HUDEP-2 (cell line): ENCODE results near the gene RTN1.
"Not testable (repeated sequence)": the region's sequence is repeated elsewhere in the genome, so short reads cannot be mapped to it uniquely, and the experiment has no call there.

Experiments used
- DNase-seq, 76 experiments: peaks; one replicate each; lab custom pipeline; 2025; ENCODE audit not compliant: unreplicated experiment in 76 of 76; lab: John Stamatoyannopoulos, UW

RTN1 gene

DNA sequence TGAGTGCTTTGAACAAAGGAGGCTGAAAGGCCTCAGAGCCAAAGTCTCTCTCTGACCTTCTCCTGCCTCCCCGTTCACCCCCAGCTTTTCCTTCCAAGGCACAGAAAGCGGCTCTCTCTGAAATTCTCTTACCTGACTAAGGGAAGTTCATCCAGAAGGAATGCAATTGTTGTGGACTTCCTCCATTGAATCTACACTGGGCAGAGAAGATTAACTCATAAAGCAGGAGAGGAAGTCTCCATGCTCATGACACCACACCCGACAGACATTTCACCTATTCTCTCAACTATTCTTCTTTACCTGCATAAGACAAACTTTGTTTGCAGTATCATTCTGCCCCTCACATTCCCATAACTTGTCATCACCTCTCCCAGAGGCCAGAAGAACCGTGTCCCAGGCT lies 164.7 kb downstream of the RTN1 start:
- no peak for DNase-seq

DNA sequence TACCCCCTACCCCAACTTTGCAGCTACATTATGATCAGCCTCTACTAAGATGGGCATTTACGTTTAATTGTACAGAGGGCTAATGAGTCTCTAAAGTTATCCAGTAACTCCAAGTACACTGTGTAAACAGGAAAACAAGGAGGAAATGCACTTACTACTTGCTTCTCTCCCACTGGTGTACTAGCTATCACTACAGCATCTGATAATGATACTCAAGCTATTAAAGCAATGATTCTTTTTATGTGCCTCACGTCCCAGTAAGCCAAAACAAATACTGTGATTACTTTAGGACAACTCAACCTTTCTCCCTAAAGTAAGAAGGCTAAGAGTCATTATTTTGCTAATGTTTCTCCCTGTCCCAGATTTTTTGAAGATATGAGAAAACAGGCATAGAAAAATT lies 165.3 kb downstream of the RTN1 start:
- no peak for DNase-seq

DNA sequence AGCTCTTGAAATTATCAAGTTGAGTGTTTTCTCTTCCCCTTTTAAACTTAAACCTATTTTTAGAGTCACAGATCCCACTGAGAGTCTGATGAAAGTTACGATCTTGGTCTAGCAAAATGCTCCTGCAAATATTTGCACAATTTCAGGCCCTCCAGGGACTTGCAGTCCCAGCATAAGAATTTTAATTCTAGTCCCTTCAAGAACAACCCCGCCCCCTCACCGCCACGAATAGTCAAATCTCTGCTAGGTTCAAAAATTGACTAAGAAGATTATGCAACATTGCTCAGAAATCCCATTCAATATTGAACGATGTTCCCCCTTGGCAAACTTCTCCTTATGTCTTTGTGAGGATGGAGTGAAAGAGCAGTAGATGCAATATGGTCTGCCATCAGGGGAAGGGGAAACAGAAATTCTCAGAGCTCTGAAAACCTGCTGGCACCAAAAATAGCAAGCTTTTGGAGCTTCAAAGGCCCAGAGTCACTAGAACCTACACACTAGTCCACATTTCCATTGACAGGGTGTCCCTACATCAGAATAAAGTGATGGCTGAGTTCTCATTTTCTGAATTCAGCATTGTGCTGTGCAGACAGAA lies 166.4 kb downstream of the RTN1 start:
- DNase-seq: no peak

DNA sequence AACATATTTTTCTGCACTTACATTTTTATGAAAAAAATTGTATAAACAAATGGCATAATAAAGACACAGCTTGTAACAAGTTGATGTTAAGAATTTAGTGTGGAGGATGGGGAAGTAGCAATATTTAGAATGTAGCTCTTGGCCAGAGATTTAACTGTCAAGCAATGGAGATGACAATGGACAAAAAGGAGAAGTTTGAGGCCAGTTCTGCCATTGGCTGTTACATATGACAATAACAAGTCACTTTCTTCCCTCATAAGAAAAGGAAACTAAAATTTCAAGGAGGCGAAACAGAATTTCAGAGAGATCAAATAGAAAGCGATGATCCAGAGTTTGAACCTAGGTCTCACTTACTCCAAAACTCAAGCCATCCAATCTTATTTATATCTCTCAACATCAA lies 171.1 kb downstream of the RTN1 start:
- no peak for DNase-seq

DNA sequence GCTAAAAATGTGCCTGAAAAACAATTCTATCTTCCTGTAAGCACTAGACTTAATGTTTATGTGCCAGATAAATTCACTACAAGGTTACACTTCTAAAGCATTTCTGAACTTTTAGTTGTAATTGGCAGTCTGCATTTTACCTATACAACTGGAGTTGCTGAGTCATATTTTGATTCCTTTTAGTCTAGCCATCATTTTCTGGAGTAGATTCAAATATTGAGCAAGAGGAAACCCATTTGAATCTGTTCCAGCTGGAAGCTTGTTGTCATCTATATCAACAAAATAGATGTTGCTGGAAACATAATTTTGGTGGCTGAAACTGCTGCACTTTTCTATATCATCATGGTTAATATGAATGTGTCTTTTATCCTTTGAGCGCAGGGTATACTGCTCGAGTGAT lies 171.8 kb downstream of the RTN1 start:
- no peak for DNase-seq

DNA sequence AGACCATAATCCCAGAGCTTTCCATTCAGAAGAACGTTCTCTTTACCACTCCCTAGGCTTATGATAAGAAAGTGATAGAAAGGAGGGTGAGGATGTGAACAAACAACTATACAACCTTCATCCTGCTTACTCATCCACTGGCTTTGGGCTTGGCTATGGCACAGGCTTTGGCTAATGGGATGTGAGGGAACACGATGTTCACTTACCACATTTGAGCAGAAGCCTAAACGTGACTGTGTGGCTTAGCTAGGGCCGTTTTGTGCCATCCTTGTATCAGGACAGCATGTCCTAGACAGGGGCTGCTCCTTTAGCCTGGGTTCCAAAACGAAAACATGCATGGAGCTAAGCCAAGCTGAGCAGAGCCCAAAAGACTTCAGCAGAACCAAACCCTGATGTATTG lies 175.4 kb downstream of the RTN1 start:
- no peak for DNase-seq

DNA sequence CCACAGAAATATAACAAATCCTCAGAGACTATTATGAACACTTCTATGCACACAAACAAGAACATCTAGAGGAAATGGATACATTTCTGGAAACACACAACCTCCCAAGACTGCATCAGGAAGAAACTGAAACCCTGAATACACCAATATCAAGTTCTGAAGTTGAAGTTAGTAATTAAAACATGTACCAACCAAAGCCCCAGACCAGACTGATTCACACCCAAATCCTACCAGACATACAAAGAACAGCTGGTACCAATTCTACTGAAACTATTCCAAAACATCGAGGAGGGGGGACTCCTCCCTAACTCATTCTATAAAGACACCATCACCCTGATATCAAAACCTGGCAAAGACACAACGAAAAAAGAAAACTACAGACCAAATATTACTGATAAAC lies 179.3 kb downstream of the RTN1 start:
- no peak for DNase-seq

DNA sequence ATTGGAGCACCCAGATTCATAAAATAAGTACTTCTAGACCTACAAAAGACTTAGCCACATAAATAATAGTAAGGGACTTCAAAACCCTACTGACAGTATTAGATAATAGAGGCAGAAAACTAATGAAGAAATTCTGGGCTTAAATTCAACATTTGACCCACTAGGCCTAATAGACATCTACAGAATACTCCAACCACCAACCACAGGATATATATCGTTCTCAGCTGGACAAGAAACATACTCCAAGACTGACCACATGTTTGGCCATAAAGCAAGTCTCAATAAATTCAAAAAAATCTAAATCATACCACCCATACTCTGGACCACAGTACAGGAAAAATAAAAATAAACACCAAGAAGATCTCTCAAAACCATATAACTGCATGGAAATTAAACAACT lies 180.2 kb downstream of the RTN1 start:
- DNase-seq: no peak

DNA sequence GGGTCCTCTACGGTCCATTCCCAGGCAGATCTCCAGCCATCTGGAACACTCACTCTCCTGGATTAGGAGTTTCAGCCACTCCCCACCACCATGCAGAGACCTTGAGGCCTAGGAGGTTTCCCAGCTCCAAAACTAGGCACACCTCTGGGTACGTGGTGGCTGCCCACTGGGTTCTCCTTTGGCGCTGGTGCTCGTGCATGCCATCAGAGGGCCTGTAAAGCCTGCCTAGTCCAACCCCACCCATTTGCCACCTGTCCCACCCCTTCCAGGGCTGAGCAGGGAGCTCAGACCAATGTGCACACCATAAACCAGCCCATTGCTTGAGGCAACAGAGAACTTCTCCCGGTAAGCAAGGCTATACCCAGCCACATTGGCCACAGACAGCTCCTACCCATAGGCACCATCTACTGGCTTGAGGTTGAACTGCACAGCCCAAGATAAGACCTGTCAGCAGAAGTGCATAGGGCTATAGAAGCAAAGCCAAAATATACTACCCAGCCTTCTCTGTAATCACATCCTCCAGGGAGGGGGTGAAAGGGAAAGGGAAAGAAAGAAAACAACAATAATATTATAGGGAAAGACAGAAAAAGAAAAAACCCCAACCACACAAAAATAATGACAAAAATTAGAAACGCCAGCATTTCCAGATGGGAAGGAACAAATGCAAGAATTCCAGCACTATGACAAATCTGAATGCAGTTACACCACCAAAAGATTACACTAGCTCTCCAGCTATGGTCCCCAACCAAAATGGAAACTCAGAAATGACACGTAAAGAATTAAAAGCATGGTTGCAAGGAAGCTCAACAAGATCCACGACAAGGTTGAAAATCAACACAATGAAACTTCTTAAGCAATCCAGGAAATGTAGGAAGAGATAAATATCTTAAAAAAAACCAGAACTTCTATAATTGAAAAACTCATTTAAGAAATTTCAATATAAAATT lies 182.1 kb downstream of the RTN1 start:
- peak in 42 of 76 experiments; percentile 0 to 62 (median 19) for DNase-seq

DNA sequence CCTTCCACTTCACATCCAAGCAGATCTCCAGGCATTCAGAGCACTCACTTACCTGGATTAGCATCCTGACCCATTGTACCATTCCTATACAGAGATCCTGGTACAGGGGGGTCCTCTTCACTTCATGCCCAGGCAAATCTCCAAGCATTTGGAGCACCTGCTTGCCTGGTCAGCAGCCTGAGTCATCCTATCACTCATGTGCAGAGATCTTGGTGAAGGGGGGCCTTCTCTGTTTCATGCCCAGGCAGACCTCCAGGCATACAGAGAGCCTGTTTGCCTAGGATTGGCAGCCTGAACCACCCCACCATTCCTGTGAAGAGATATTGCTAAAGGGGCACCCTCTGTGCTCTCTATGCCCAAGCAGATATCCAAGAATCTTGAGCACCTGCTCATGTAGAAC lies 182.9 kb downstream of the RTN1 start:
- no peak for DNase-seq

DNA sequence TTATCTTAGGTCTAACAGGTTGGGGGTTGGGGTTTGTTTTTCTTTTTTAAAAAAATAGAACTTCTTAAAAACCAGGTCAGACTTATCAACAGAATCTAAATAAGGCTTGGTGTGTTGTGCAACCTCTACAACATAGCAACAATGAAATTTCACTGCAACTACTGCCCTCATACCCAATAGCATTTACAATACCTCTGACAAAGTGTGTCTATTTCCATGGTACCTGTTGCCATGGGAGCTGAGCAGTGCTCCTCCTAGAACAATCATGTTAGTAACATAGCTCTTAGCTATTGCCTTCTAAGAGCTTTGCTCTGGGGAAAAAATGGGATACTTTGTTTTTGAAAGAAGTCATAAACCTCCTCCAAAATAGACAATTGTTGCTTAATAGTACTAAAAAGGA lies 190.7 kb downstream of the RTN1 start:
- no peak for DNase-seq

DNA sequence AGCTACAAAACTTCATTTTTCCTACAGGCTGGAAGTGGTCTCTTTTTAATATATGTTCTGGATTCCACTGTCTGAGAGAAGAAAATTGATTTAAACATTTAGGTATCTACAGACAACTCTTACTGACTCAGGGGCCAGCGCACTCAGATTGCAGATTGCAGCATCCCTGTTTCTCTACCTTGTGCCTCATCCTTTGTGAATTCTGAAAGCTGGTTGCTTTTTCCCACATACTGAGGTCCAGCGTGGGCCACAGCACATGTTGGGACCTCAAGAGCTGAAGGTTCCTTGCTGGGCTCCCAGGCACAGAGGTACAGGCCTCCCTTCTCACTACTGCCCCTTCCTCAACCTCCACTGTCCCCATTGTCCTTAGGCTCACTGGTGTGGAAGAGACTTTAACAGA lies 192.2 kb downstream of the RTN1 start:
- no peak for DNase-seq

DNA sequence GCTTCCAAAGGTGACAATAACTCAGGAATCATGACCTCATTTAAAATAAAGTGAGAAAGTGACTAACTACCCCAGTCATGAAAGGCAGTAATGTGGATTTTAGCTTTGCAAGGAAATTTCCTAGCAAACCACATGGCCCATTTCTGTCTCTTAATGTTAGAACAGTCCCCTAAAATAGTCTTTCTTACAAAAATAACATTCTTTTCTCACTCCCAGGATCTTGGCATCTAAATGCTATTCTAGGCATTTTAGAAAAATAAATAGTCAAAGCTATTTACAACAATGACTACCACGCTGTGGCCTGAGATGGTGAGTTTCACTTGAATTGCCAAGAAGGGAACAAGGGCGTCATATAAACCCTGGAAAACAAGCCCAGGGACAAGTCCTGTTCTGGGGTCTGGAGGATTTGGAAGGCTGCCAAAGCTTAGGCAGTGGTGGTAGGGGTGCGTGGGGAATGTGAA lies 192.8 kb downstream of the RTN1 start:
- DNase-seq: no peak

DNA sequence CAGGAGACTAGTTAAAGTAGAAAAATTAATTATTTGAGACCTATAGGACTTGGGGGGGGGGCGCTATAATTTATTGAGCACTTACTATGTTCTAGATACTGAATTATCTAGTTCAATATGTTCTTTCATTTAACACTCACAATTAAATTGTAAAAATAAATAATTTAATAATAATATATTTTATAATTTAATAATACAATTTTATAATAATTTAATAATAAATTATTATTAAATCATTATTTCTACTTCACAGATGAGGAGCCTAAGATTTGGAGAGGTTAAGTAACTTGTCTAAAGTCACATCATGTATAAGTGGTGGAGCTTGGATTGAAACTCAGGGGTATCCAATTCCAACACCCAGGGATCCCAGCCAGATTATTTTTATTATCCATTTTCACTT lies 195.2 kb downstream of the RTN1 start:
- DNase-seq: no peak

DNA sequence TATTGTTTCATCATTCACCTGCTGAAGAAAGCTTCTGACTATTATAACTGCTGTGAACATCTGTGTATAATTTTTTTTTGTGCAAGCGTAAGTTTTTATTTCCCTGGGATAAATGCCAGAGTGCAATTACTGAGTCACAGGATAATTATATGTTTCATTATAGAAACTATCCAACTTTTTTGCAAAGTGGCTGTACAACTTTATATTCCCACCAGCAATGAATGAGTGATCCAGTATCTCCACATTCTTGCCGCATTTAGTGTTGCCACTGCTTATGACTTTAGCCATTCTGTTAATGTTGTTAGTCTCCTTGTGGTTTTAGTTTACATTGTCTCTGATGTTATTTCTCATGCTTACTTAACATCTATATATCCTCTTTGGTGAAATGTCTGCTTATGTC lies 205.8 kb downstream of the RTN1 start:
- DNase-seq: no peak

DNA sequence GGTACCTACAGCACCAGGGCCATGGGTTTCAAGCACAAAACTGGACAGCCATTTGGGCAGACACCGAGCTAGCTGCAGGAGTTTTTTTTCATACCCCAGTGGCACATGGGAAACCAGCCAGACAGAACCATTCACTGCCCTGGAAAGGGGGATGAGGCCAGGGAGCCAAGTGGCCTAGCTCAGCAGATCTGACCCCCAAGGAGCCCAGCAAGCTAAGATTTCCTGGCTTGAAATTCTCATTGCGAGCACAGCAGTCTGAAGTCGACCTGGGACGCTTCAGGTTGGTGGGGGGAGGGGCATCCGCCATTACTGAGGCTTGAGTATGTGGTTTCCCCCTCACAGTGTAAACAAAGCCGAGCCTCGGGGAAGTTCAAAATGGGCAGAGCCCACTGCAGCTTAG lies 212.8 kb downstream of the RTN1 start:
- no peak for DNase-seq

DNA sequence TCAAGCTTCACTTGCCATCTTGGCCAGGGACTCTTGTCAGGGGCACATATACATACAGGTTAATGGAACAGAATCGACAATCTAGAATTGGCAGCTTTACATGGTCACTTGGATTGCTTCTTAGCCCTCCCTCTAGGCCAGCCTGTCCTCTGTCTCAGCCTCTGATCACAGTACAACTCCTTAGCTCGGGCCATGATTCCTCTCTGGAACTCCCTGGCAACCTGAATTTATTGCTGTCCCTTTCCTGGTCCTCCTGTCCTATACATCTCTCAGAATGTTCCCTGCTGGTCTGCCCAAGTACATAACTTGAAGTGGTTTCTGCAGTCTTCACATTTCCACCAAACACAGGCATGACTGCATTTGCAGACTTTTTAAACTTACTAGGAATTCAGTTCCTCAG lies 214.1 kb downstream of the RTN1 start:
- no peak for DNase-seq

DNA sequence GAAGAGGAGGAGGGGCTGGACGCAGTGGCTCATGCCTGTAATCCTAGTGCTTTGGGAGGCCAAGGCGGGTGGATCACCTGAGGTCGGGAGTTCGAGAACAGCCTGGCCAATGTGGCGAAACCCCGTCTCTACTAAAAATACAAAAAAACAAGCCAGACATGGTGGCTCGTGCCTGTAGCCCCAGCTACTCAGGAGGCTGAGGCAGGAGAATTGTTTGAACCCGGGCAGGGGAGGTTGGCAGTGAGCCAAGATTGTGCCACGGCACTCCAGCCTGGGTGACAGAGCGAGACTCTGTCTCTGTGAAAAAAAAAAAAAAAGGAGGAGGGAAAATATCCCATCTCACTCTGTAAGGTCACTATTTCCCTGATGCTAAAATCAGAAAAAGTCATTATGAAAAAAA lies 216.4 kb downstream of the RTN1 start:
- DNase-seq: not testable (repeated sequence)

DNA sequence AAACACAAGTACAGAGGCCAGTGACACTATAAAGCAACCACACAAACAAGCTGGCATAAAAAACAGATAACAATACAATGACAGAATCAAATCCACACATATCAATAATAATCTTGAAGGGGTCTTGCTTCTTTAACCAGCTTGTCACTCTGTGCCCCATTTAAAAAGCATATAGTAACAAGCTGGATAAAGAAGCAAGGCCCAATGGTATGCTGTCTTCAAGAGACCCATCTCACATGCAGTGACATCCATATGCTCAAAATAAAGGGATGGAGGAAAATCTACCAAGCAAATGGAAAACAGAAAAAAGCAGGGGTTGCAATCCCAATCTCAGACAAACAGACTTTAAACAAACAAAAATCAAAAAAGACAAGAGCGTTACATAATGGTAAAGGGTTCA lies 223.7 kb downstream of the RTN1 start:
- not testable (repeated sequence) for DNase-seq

DNA sequence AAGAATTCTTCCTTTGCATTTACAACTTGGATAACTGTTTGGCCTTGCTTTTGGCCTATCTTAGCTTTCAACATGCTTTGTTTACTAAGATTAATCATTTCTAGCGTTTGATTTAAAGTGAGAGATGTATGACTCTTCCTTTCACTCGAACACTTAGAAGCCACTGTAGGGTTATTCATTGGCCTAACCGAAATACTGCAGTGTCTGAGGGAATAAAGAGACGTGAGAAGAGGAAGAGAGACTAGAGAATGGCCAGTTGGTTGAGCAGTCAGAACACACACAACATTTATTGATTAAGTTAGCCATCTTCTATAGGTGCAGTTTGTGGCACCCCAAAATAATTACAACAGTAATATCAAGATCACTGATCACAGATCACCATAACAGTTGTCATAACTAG lies 231.7 kb downstream of the RTN1 start:
- DNase-seq: no peak

DNA sequence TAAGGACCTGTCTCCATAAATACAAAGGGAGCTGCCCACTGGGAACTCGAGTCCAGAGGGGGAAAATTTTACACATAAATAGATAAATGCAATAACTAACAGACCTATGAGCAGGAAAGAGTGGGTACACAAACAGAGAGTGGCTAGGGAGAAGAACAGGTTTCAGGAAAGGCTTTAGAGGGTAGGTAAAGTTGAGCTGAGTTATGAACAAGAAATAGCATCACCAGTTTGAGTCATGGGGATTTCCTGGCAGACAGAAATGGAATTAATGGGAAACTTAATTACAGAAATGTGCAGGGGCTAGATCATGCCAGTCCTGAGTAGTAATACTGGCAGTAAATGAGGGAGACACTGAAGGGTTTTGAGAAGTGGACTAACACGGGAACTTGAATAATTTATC lies 236.0 kb downstream of the RTN1 start:
- DNase-seq: no peak

DNA sequence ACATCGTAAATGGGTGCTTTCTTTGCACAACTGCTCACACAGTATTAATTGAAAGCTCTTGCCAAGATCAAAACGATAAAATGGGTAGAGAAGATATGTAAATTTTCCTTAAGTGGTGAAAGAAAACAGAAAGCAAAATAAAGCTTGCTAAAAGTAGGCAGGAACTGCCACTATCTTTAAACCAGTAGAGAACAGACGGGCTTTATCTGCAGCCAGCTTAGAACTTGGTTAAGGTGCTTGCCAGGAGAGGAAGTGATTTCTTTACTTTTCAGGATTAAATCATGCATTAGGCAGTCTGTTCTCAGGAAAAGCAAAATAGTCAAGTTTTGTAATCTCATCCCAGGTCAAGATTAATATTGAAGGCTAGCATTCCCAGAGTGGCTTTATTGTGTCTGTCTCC lies 237.1 kb downstream of the RTN1 start:
- no peak for DNase-seq
